Right lobe of liver (tissue), 4 donors: Measurements from ENCODE around the gene PSMB2.

Experiments used
- POLR2A ChIP-seq: fragments of 450-650 bp; IDR thresholded peaks from one replicate; pipeline ENCODE4 v1.6.1; 2017; ENCODE audit warnings: antibody characterized with exemption, mild to moderate bottlenecking
- TF ChIP-seq, protein P1 (sequence below), 4 donors: fragments of 200-600 bp in 3 of 4; fragments of 450-650 bp in 1 of 4; IDR thresholded peaks; one replicate each; pipeline versions ENCODE4 v1.5.1 to v1.8.0; 2016 to 2022; ENCODE audit warnings: antibody characterized with exemption in 4 of 4, mild to moderate bottlenecking in 2 of 4
- donor health status: DM: no; HTN: no; CAD: no.
- donor health status: DM: no; HTN: no; CAD: no.
- donor health status: DM: no; HTN: yes; CAD: no.

DNA sequence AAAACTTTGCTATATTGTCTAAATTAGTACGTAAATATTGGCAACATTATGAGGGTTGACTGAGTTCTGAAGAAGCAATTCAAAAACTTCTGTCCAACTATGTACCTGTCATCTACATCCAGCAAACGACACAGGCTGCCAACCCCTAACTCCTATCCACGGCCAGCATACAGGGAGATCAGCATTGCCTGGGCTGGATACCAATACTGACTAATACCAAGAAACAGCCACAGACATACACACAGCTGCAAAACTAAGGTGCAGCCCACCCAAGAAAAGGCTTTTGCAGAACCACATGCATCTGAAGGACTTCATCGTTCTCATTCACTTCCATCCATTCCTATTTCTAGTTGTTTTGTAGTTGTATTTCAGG is 86.1 kb downstream of the PSMB2 start:
- TF ChIP-seq, protein P1, sequence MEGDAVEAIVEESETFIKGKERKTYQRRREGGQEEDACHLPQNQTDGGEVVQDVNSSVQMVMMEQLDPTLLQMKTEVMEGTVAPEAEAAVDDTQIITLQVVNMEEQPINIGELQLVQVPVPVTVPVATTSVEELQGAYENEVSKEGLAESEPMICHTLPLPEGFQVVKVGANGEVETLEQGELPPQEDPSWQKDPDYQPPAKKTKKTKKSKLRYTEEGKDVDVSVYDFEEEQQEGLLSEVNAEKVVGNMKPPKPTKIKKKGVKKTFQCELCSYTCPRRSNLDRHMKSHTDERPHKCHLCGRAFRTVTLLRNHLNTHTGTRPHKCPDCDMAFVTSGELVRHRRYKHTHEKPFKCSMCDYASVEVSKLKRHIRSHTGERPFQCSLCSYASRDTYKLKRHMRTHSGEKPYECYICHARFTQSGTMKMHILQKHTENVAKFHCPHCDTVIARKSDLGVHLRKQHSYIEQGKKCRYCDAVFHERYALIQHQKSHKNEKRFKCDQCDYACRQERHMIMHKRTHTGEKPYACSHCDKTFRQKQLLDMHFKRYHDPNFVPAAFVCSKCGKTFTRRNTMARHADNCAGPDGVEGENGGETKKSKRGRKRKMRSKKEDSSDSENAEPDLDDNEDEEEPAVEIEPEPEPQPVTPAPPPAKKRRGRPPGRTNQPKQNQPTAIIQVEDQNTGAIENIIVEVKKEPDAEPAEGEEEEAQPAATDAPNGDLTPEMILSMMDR (IDR thresholded peaks at IDR 0.05): no peak
- TF ChIP-seq POLR2A: no peak
